ENCODE measurements around the gene TLE1.
"Not testable (repeated sequence)": the region's sequence is repeated elsewhere in the genome, so short reads cannot be mapped to it uniquely, and the experiment has no call there.

The TLE1 gene

GRCh38 chr9:81652058-81652687 lies 37.2 kb downstream of the TLE1 start:
- peak; percentile 15 for DNase-seq

GRCh38 chr9:81650586-81651515 lies 38.5 kb downstream of the TLE1 start:
- DNase-seq = no peak

- peak; percentile 64 for DNase-seq
Measured at GRCh38 chr9:81649475-81650240, 39.7 kb downstream of the TLE1 start.

GRCh38 chr9:81648891-81649290 lies 40.5 kb downstream of the TLE1 start:
- DNase-seq = no peak

- no peak for DNase-seq
Measured at GRCh38 chr9:81646337-81646736, 43.0 kb downstream of the TLE1 start.

- not testable (repeated sequence) for DNase-seq
Measured at GRCh38 chr9:81644513-81644912, 44.8 kb downstream of the TLE1 start.

- no peak for DNase-seq
Measured at GRCh38 chr9:81637276-81637675, 52.1 kb downstream of the TLE1 start.

- DNase-seq = peak; percentile 23
Measured at GRCh38 chr9:81636255-81636599, 53.1 kb downstream of the TLE1 start.

GRCh38 chr9:81635521-81636254 lies 53.7 kb downstream of the TLE1 start:
- no peak for DNase-seq

GRCh38 chr9:81634915-81635516 lies 54.3 kb downstream of the TLE1 start:
- no peak for DNase-seq

- no peak for DNase-seq
Measured at GRCh38 chr9:81633952-81634854, 55.1 kb downstream of the TLE1 start.

GRCh38 chr9:81632599-81632998 lies 56.7 kb downstream of the TLE1 start:
- no peak for DNase-seq

GRCh38 chr9:81631218-81631745 lies 58.1 kb downstream of the TLE1 start:
- no peak for DNase-seq

GRCh38 chr9:81629440-81629839 lies 59.9 kb downstream of the TLE1 start:
- no peak for DNase-seq

GRCh38 chr9:81628897-81629296 lies 60.5 kb downstream of the TLE1 start:
- no peak for DNase-seq

GRCh38 chr9:81627481-81627880 lies 61.9 kb downstream of the TLE1 start:
- no peak for DNase-seq

- no peak for DNase-seq
Measured at GRCh38 chr9:81626511-81626910, 62.8 kb downstream of the TLE1 start.

- DNase-seq = peak; percentile 3
Measured at GRCh38 chr9:81625969-81626368, 63.4 kb downstream of the TLE1 start.

- DNase-seq = no peak
Measured at GRCh38 chr9:81623778-81624177, 65.6 kb downstream of the TLE1 start.

- peak; percentile 45 for DNase-seq
Measured at GRCh38 chr9:81622471-81623255, 66.7 kb downstream of the TLE1 start.
